ENCODE data around the gene KRTAP5-7. TPM values are rescaled to one million over a fixed set of nuclear protein-coding genes. Genes with fewer than 3 reads are reported as not detected.
"Not testable (repeated sequence)": the region's sequence is repeated elsewhere in the genome, so short reads cannot be mapped to it uniquely, and the experiment has no call there.

Gene KRTAP5-7
- total and polyA plus RNA-seq, 2 experiments from 2014 or later = not detected

- H3K79me2 ChIP-seq (replicated peaks; ENCODE audit: insufficient read depth) = no peaks in the 10 kb centered on the region
- H3K27ac ChIP-seq (ENCODE audit: low read depth) = no peak overlapping the region
- TF ChIP-seq EZH2phosphoT487 (IDR thresholded peaks at IDR 0.05; ENCODE audit: unreplicated experiment) (no peak), JUNB (IDR thresholded peaks at IDR 0.05; ENCODE audit: unreplicated experiment) (no peak), NANOG (IDR thresholded peaks at IDR 0.05; ENCODE audit: borderline replicate concordance) (no peak), ETS1 (IDR thresholded peaks at IDR 0.05) (no peak), ZNF462 (CRISPR knock-in tag; IDR thresholded peaks at IDR 0.05) (no peak), CTCF (conservative IDR thresholded peaks at IDR 0.05; ENCODE audit: low read depth in 2 of 2) (no peak)
- peak; percentile 36; the same call in 2 of the 3 replicates for ATAC-seq
- no peaks in the 10 kb centered on the region for H3K36me3 ChIP-seq (ENCODE audit: insufficient read depth)
- no peak overlapping the region for H3K4me3 ChIP-seq
- no peaks in the 10 kb centered on the region; the same call in 1 of the 2 replicates for H4K20me1 ChIP-seq (replicated peaks; ENCODE audit: insufficient read depth)
- peaks cover 9% of the 10 kb centered on the region for H3K9me3 Mint-ChIP-seq
- H3K4me1 ChIP-seq (ENCODE audit: insufficient read depth) = no peaks in the 10 kb centered on the region
- H3F3A ChIP-seq (replicated peaks; ENCODE audit: low read depth) = no peaks in the 10 kb centered on the region
- H2AFZ ChIP-seq = no peak overlapping the region
- peaks cover 6% of the 10 kb centered on the region for H3K27me3 Mint-ChIP-seq (ENCODE audit: insufficient read depth, low read depth, poor library complexity)
- no peak overlapping the region for H3K27ac Mint-ChIP-seq
- H3K36me3 Mint-ChIP-seq (ENCODE audit: low read depth) = peaks cover 8% of the 10 kb centered on the region; the same call in 1 of the 3 replicates
- H3K4me3 Mint-ChIP-seq = no peak overlapping the region
- no peaks in the 10 kb centered on the region; the same call in 2 of the 3 replicates for H3K4me1 Mint-ChIP-seq
- no peak for DNase-seq (ENCODE audit: low spot score)
- H3K27me3 ChIP-seq (ENCODE audit: insufficient read depth) = no peaks in the 10 kb centered on the region
- no peak overlapping the region for H3K4me2 ChIP-seq
- no peaks in the 10 kb centered on the region for H3K9me2 ChIP-seq (ENCODE audit: insufficient read depth)
These were observed 10.5 kb downstream of the KRTAP5-7 start for GRCh38 chr11:71537537-71537936.

GRCh38 chr11:71537977-71538665 is 11.1 kb downstream of the KRTAP5-7 start, which contains the start of gene KRTAP5-8:
Gene KRTAP5-8, plus strand, starts transcription at chr11:71538025. Its CDS starts 31 bp downstream, at chr11:71538056.
- H3K27ac ChIP-seq (ENCODE audit: low read depth); H4K20me1 ChIP-seq (replicated peaks; ENCODE audit: insufficient read depth); H3K4me3 Mint-ChIP-seq; H3K27me3 ChIP-seq (ENCODE audit: insufficient read depth); H3K79me2 ChIP-seq (replicated peaks; ENCODE audit: insufficient read depth); H3K9me2 ChIP-seq (ENCODE audit: insufficient read depth); H3K9me3 Mint-ChIP-seq; H3K4me1 ChIP-seq (ENCODE audit: insufficient read depth); H3F3A ChIP-seq (replicated peaks; ENCODE audit: low read depth); H3K4me2 ChIP-seq; DNase-seq (ENCODE audit: low spot score); H3K4me3 ChIP-seq; ATAC-seq; H3K27me3 Mint-ChIP-seq (ENCODE audit: insufficient read depth, low read depth, poor library complexity); H3K36me3 ChIP-seq (ENCODE audit: insufficient read depth); H2AFZ ChIP-seq; H3K36me3 Mint-ChIP-seq (ENCODE audit: low read depth); H3K4me1 Mint-ChIP-seq; H3K27ac Mint-ChIP-seq: not testable (repeated sequence)
